DMS153 (cell line): ENCODE measurements around the gene TRIM4.

Source experiments
- DNase-seq: peaks from one replicate; lab custom pipeline; 2025; lab: John Stamatoyannopoulos, UW

Gene TRIM4

DNA sequence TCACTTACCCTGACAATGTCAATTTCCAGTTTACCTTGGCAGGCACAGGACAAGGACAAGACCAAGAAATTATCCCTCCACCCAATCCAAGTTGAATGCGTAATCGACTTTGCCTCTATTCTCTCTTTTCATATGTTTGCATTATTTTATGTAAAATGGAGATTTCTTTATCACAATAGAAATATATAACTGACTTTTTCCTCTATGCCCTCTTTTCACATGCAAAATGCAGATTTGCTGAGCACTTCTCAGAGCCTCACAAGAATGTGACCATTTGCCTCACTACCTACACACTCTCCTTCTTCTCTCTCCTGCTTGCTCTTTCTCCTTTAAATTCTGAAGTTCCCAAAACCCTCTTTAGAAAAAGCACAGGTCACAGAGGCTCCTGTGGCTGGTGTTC is 76.4 kb downstream of the TRIM4 start:
- no peak for DNase-seq
